Activated naive CD8-positive, alpha-beta T cell (primary cell): ENCODE measurements around the gene RTP3.

Experiments used
- H3K27ac Mint-ChIP-seq: one replicate; pipeline ENCODE4 v1.8.0; 2021; ENCODE audit warnings: mixed read lengths
- H3K27me3 Mint-ChIP-seq: one replicate; pipeline ENCODE4 v1.8.0; 2021; ENCODE audit warnings: mixed read lengths
- H3K36me3 Mint-ChIP-seq: one replicate; pipeline ENCODE4 v1.8.0; 2021; ENCODE audit warnings: mixed read lengths
- H3K4me1 Mint-ChIP-seq: one replicate; pipeline ENCODE4 v1.8.0; 2021; ENCODE audit warnings: low read depth, mixed read lengths
- H3K4me3 Mint-ChIP-seq: one replicate; pipeline ENCODE4 v1.8.0; 2021; ENCODE audit warnings: mild to moderate bottlenecking, mixed read lengths
- H3K9me3 Mint-ChIP-seq: one replicate; pipeline ENCODE4 v1.8.0; 2021; ENCODE audit warnings: low read depth, mixed read lengths

Gene RTP3

DNA sequence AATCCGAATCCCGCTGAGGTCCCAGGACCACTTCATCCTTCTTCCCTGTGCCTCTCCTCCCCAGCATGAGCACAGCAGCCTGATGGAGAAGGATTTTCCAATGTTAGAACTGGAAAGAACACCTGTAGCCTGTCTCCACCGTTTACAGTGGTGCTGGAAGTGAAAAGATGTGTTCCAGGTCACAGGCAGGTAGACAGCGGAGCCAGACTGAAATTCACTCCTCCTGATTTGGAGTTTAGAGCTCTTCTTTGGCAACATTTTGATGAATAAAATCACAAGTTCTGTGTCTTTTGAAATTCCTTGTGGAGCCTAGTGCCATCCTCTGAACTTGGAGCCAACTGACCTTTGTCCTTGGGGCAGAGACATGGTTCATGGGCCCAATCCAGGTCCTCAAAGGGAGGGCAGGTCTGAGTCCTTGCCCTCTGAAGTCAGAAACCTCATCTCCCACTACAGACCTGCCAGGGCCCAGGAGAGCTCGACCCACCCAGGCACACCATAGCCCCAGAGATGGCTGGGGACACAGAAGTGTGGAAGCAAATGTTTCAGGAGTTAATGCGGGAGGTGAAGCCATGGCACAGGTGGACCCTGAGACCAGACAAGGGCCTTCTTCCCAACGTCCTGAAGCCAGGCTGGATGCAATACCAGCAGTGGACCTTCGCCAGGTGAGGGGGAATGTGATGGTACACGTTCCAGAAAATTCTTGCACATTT, at the start of gene RTP3:
TSS of gene RTP3 (plus strand) at position 421 of the 710 bp plus-strand sequence. CDS start at position 508, 87 bp downstream.
- H3K36me3 Mint-ChIP-seq, result no peaks in the 10 kb centered on the region
- H3K27me3 Mint-ChIP-seq, result peaks cover 1% of the 10 kb centered on the region
- H3K27ac Mint-ChIP-seq, result no peak within 1 kb of the TSS
- H3K4me3 Mint-ChIP-seq, result no peak within 1 kb of the TSS
- H3K4me1 Mint-ChIP-seq, result peaks cover 11% of the 10 kb centered on the region
- H3K9me3 Mint-ChIP-seq, result no peaks in the 10 kb centered on the region

GRCh38 chr3:46448721-46449120, 49.1 kb upstream of the RTP3 start:
- Mint-ChIP-seq H3K9me3 (no peaks in the 10 kb centered on the region), H3K4me3 (no peak overlapping the region), H3K27me3 (peaks cover 2% of the 10 kb centered on the region), H3K36me3 (no peaks in the 10 kb centered on the region), H3K27ac (no peak overlapping the region), H3K4me1 (no peaks in the 10 kb centered on the region)

GRCh38 chr3:46449755-46450552, 47.8 kb upstream of the RTP3 start:
- H3K27me3 Mint-ChIP-seq, result peaks cover 2% of the 10 kb centered on the region
- H3K36me3 Mint-ChIP-seq, result no peaks in the 10 kb centered on the region
- no peaks in the 10 kb centered on the region for H3K9me3 Mint-ChIP-seq
- H3K4me1 Mint-ChIP-seq, result no peaks in the 10 kb centered on the region
- H3K27ac Mint-ChIP-seq, result no peak overlapping the region
- H3K4me3 Mint-ChIP-seq, result no peak overlapping the region

DNA sequence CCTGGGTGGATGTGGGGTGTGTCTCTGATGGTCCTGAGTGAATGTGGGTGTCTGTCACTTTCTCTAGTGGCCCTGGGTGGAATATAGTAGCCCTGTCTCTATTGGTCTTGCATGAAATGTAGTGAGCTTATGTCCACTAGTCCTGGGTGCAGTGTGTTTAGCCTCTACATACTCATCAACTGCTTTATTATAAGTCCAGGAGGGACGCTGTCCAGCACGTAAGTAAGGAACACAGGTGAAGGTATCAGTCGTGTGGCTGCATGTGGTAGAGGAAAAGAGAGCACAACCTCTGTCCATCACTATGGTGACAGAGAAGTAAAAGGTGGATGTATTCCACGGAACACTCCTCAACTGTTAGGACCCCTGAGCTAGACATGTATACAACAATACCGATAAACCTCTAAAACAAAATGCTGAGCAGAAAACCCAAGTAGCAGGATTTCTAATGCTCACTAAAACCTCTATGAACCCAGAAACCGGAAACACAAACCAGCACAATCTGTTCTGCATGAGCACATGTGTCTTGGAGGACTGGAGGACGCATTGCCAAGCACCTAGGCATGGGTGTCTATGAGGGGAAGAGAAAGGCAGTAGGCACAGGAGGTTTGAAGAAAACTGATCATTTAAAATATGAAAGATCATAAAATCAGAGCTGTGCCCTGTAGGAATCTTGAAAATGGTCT, 44.1 kb upstream of the RTP3 start:
- Mint-ChIP-seq H3K27ac (no peak overlapping the region), H3K9me3 (no peaks in the 10 kb centered on the region), H3K36me3 (no peaks in the 10 kb centered on the region), H3K4me3 (no peak overlapping the region), H3K27me3 (peaks cover 2% of the 10 kb centered on the region), H3K4me1 (no peaks in the 10 kb centered on the region)

- Mint-ChIP-seq H3K4me3 (no peak overlapping the region), H3K36me3 (no peaks in the 10 kb centered on the region), H3K4me1 (no peaks in the 10 kb centered on the region), H3K27ac (no peak overlapping the region), H3K9me3 (no peaks in the 10 kb centered on the region), H3K27me3 (no peaks in the 10 kb centered on the region)
Observed at GRCh38 chr3:46454209-46454595, 43.6 kb upstream of the RTP3 start.

DNA sequence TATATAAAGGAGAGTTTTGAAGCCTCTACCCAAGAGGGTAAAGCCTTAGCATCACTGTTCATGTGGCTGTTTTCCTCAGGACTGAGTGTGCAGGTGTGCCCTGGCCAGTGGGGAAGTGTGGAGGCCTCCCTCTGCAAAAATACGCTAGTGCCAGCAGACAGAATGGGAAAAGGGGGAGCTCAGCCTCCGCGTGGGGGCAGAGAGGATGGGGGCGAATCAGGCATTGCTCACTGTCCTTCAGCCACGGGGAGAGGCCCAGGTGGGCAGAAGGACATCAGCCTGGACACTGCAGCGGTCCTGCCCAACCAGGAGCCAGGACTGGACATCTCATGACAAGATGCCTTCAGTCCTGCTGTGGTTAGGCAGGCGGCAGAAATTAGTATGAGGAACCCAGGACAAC, 43.2 kb upstream of the RTP3 start:
- Mint-ChIP-seq H3K4me1 (no peaks in the 10 kb centered on the region), H3K4me3 (no peak overlapping the region), H3K27ac (no peak overlapping the region), H3K9me3 (no peaks in the 10 kb centered on the region), H3K27me3 (no peaks in the 10 kb centered on the region), H3K36me3 (no peaks in the 10 kb centered on the region)

- peaks cover 2% of the 10 kb centered on the region for H3K9me3 Mint-ChIP-seq
- H3K27ac Mint-ChIP-seq, result no peak overlapping the region
- H3K4me3 Mint-ChIP-seq, result no peak overlapping the region
- peaks cover 2% of the 10 kb centered on the region for H3K27me3 Mint-ChIP-seq
- H3K4me1 Mint-ChIP-seq, result no peaks in the 10 kb centered on the region
- H3K36me3 Mint-ChIP-seq, result no peaks in the 10 kb centered on the region
Observed at GRCh38 chr3:46455231-46456115, 42.3 kb upstream of the RTP3 start.

- Mint-ChIP-seq H3K36me3 (no peaks in the 10 kb centered on the region), H3K27me3 (peaks cover 5% of the 10 kb centered on the region), H3K4me3 (no peak overlapping the region), H3K27ac (no peak overlapping the region), H3K4me1 (no peaks in the 10 kb centered on the region), H3K9me3 (peaks cover 5% of the 10 kb centered on the region)
Observed at GRCh38 chr3:46456118-46456517, 41.7 kb upstream of the RTP3 start.

DNA sequence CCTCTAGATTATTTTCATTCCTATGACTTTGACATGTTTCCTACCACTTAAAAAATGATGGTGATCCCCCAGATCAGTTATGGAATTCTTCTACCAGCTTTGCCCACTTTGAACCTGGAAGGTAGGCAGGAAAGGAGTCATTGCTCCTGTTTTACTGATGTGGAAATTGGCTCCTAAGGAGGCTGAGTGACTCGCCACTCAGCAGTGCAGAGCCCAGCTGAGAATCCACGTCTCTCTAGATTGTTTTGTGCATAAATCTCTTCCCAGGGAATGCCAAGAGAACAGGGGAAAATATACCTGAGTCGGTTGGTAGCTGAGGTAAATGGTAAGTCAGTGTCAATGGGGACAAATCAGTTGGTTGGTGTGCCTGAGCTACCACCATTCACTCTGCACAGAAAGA, 37.7 kb upstream of the RTP3 start:
- Mint-ChIP-seq H3K9me3 (peaks cover 5% of the 10 kb centered on the region), H3K27me3 (peaks cover 13% of the 10 kb centered on the region), H3K27ac (no peak overlapping the region), H3K4me3 (no peak overlapping the region), H3K4me1 (no peaks in the 10 kb centered on the region), H3K36me3 (peaks cover 2% of the 10 kb centered on the region)

GRCh38 chr3:46462111-46462510, 35.7 kb upstream of the RTP3 start:
- Mint-ChIP-seq H3K4me1 (no peaks in the 10 kb centered on the region), H3K9me3 (peaks cover 5% of the 10 kb centered on the region), H3K36me3 (peaks cover 2% of the 10 kb centered on the region), H3K27ac (no peak overlapping the region), H3K27me3 (peaks cover 20% of the 10 kb centered on the region), H3K4me3 (no peak overlapping the region)

- no peak overlapping the region for H3K27ac Mint-ChIP-seq
- H3K9me3 Mint-ChIP-seq, result peaks cover 5% of the 10 kb centered on the region
- peaks cover 20% of the 10 kb centered on the region for H3K27me3 Mint-ChIP-seq
- no peaks in the 10 kb centered on the region for H3K4me1 Mint-ChIP-seq
- H3K4me3 Mint-ChIP-seq, result no peak overlapping the region
- peaks cover 2% of the 10 kb centered on the region for H3K36me3 Mint-ChIP-seq
Observed at GRCh38 chr3:46462511-46462910, 35.3 kb upstream of the RTP3 start.

DNA sequence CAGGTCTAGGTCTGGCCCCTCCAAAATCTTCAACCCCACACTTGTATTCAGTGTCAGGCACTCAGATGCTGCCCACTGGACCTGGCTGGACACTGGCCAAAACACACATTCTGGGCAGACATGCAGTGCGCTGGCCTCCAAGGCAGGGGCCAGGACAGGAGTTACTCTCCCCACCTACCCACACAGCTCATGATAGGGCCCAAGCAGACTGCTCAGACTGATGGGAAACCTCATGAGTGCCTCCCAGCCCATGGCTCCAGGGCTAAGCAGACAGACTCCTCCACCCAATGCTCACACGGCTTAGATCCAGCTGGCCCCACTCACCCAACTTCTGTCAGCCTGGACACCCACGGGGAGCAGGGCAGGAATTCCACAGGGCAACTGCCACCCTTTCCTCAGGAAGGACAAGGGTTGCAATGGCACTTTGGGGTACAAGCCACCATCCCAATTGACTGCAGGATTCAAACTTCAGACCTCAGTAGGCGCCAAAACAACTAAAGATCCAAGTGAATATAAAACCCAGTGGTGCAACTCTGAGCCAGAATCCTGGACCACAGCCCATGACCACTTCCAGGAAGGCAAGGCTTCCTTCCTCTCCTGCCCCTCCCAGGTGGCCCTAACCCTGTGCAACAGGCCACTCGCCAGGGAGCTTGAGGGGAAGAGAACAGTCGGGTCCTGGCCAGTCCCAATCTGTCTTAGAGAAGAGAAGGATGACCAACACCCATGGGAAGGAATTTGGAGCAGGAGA, 34.5 kb upstream of the RTP3 start:
- Mint-ChIP-seq H3K4me1 (no peaks in the 10 kb centered on the region), H3K27ac (no peak overlapping the region), H3K36me3 (peaks cover 2% of the 10 kb centered on the region), H3K9me3 (peaks cover 5% of the 10 kb centered on the region), H3K4me3 (no peak overlapping the region), H3K27me3 (peaks cover 20% of the 10 kb centered on the region)

GRCh38 chr3:46463868-46464241, 33.9 kb upstream of the RTP3 start:
- Mint-ChIP-seq H3K27me3 (peaks cover 20% of the 10 kb centered on the region), H3K9me3 (peaks cover 5% of the 10 kb centered on the region), H3K36me3 (peaks cover 2% of the 10 kb centered on the region), H3K4me3 (no peak overlapping the region), H3K4me1 (no peaks in the 10 kb centered on the region), H3K27ac (no peak overlapping the region)
